Pulmonary artery endothelial cell (primary cell): ENCODE results near the gene SFRP4. TPM values are rescaled to one million over a fixed set of nuclear protein-coding genes. Genes with fewer than 3 reads are reported as not detected.
"Not testable (repeated sequence)": the region's sequence is repeated elsewhere in the genome, so short reads cannot be mapped to it uniquely, and the experiment has no call there.

Experiments
- DNase-seq: peaks from one replicate; pipeline ENCODE4 v3.0.0-alpha.2; 2011; ENCODE audit warnings: low read depth, low spot score
- total RNA-seq: library from RNA; depleted of rRNA; stranded (reverse); fragments of >200 nt; gene quantifications from 2 replicates; pipeline ENCODE4 v1.2.3, GENCODE V29; 2014

The SFRP4 gene
- 0.04 TPM in 1 of 2 replicates, not detected in the other for total RNA-seq

GRCh38 chr7:37916673-37917660 is at the start of gene SFRP4:
TSS of gene SFRP4 (minus strand) at chr7:37916817. CDS start at chr7:37916537, 280 bp downstream.
- DNase-seq, result no peak

GRCh38 chr7:37964196-37964595 is 47.6 kb upstream of the SFRP4 start:
- DNase-seq, result no peak

GRCh38 chr7:37961251-37961650 is 44.6 kb upstream of the SFRP4 start:
- DNase-seq, result no peak

- DNase-seq, result no peak
Observed at GRCh38 chr7:37960483-37960882, 43.9 kb upstream of the SFRP4 start.

- no peak for DNase-seq
Observed at GRCh38 chr7:37957221-37957970, 40.8 kb upstream of the SFRP4 start.

GRCh38 chr7:37956791-37957190 is 40.2 kb upstream of the SFRP4 start:
- DNase-seq, result no peak

- DNase-seq, result not testable (repeated sequence)
Observed at GRCh38 chr7:37954217-37954616, 37.6 kb upstream of the SFRP4 start.

GRCh38 chr7:37952240-37952639 is 35.6 kb upstream of the SFRP4 start:
- DNase-seq, result no peak

- DNase-seq, result no peak
Observed at GRCh38 chr7:37947941-37948210, 31.3 kb upstream of the SFRP4 start.

- DNase-seq, result no peak
Observed at GRCh38 chr7:37947138-37947940, 30.7 kb upstream of the SFRP4 start.

- DNase-seq, result no peak
Observed at GRCh38 chr7:37945336-37945735, 28.7 kb upstream of the SFRP4 start.

GRCh38 chr7:37944737-37945054 is 28.1 kb upstream of the SFRP4 start:
- no peak for DNase-seq

- no peak for DNase-seq
Observed at GRCh38 chr7:37943905-37944736, 27.5 kb upstream of the SFRP4 start.

- DNase-seq, result no peak
Observed at GRCh38 chr7:37942934-37943610, 26.5 kb upstream of the SFRP4 start.

GRCh38 chr7:37933018-37933566 is 16.5 kb upstream of the SFRP4 start:
- no peak for DNase-seq

GRCh38 chr7:37932543-37932942 is 15.9 kb upstream of the SFRP4 start:
- DNase-seq, result no peak

- DNase-seq, result no peak
Observed at GRCh38 chr7:37930226-37930948, 13.8 kb upstream of the SFRP4 start.

GRCh38 chr7:37928878-37929277 is 12.3 kb upstream of the SFRP4 start:
- DNase-seq, result no peak

GRCh38 chr7:37927773-37928444 is 11.3 kb upstream of the SFRP4 start:
- DNase-seq, result no peak
